ENCODE results near the gene GPX7.

DNA sequence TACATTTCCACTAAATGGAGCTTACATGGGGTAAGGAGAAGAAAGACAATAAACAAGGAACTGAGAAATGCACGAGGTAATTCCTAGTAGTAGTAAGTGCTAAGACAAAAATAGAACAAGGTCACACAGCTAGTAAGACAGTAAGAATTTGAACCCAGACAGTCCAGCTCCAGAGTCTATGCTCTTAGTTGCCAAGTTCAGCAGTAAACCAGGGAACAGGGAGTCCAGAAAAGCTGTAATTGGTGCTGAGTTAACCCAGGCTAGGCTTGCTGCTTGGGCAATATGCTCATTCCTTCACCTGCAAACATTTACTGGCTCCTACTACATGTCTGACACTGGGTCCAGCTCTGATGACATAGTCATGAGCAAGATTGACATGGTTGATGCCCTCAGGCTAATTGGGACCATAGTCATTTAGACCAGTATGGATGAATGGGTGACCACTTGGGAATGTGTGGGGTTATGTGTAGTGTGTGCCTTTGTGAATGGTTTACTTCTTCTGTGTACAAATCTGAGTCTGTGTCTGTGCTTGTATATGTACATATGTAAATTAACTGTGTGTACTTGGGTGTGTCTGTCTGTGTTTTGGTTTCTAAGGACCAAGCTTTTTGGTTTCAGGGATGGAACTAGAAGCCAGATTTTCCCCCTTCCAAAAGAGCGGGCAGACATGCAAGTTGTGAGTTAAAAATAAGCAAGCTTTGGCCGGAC lies 2.0 kb downstream of the GPX7 start:
- TF ChIP-seq SP1 (IDR thresholded peaks at IDR 0.05) (no peak), L3MBTL2 (conservative IDR thresholded peaks at IDR 0.05) (no peak), HDGF (IDR thresholded peaks at IDR 0.05; ENCODE audit: borderline replicate concordance) (no peak), BHLHE40 (IDR thresholded peaks at IDR 0.05; ENCODE audit: borderline replicate concordance) (no peak), FOXM1 (IDR thresholded peaks at IDR 0.05; ENCODE audit: borderline replicate concordance) (no peak), ZNF384 (IDR thresholded peaks at IDR 0.05) (no peak)
